HEK293T (cell line): ENCODE results near the gene STIM1.

Experiments used
- BHLHE40 ChIP-seq: fragments of 450-650 bp; IDR thresholded peaks from 2 replicates; pipeline ENCODE4 v1.6.1; 2016; ENCODE audit warnings: mild to moderate bottlenecking, moderate library complexity, borderline replicate concordance
- ELF4 ChIP-seq: fragments of 450-650 bp; IDR thresholded peaks from 2 replicates; pipeline ENCODE4 v1.6.1; 2017; ENCODE audit warnings: antibody characterized with exemption
- FOXA1 ChIP-seq: fragments of 450-650 bp; IDR thresholded peaks from 2 replicates; pipeline ENCODE4 v1.6.1; 2016; ENCODE audit warnings: mild to moderate bottlenecking
- FOXK2 ChIP-seq: fragments of 450-650 bp; IDR thresholded peaks from 2 replicates; pipeline ENCODE4 v1.6.1; 2016; ENCODE audit warnings: mild to moderate bottlenecking
- ZNF384 ChIP-seq: fragments of 450-650 bp; IDR thresholded peaks from 2 replicates; pipeline ENCODE4 v1.6.1; 2016

DNA sequence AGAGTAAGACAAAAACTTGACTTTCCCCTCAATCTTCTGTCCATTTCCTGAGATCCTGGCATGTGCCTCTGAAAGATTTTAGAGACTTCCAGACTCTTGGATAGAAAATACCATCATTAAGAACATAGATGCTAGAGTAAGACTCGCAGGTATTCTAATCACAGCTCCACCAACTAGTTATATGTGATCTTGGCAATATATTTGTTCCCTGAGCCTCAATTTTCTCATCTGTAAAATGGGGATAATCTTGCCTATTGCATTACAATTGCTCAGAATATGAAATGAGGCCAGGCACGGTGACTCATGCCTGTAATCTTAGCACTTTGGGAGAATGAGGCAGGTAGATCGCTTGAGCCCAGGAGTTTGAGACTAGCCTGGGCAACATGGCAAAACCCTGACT is 25.4 kb upstream of the STIM1 start:
- TF ChIP-seq ELF4 (no peak), BHLHE40 (no peak), FOXK2 (no peak), ZNF384 (no peak), FOXA1 (no peak)
